Measurements from ENCODE around the gene RUBCN. TPM values are rescaled to one million over a fixed set of nuclear protein-coding genes. Genes with fewer than 3 reads are reported as not detected.

Gene RUBCN
- 4.3 and 4.4 TPM in 2 replicates for total RNA-seq

GRCh38 chr3:197736491-197737318, at the start of gene RUBCN:
TSS of gene RUBCN (minus strand) at chr3:197736904. CDS start at chr3:197736719, 185 bp downstream.

GRCh38 chr3:197749601-197750395, 13.1 kb upstream of the RUBCN start, which contains the start of gene FYTTD1:
TSS of gene FYTTD1 (plus strand) at chr3:197749883. CDS start at chr3:197749972, 89 bp downstream.

Other genes starting within 250 kb of the RUBCN start
- 1.4 and 2.0 TPM in 2 replicates for gene BDH1, start 180.9 kb downstream of the RUBCN start, total RNA-seq
- 21.8 and 26.3 TPM in 2 replicates for gene FYTTD1, start 13.0 kb upstream of the RUBCN start, total RNA-seq
- 44.6 and 50.9 TPM in 2 replicates for gene LRCH3, start 54.4 kb upstream of the RUBCN start, total RNA-seq
- 448 and 644 TPM in 2 replicates for gene RPL35A, start 213.3 kb upstream of the RUBCN start, total RNA-seq
- gene LMLN, start 223.3 kb upstream of the RUBCN start, total RNA-seq: 8.8 and 9.5 TPM in 2 replicates

Measured in bronchial smooth muscle cell (primary cell).